HCT116 (cell line): ENCODE results near the gene LPXN.

ENCODE experiments used
- EZH2phosphoT487 ChIP-seq: fragments of 200-600 bp; IDR thresholded peaks from 2 replicates; pipeline ENCODE4 v1.6.1; 2018; ENCODE audit warnings: antibody characterized with exemption, borderline replicate concordance
- MAX ChIP-seq: IDR thresholded peaks from 2 replicates; pipeline ENCODE4 v1.6.1; 2012
- POLR2A ChIP-seq: IDR thresholded peaks from 2 replicates; pipeline ENCODE4 v1.7.0; 2011; ENCODE audit warnings: borderline replicate concordance; ENCODE audit not compliant: insufficient read depth, insufficient read length; ENCODE audit errors: extremely low read depth
- POLR2AphosphoS5 ChIP-seq: IDR thresholded peaks from 2 replicates; pipeline ENCODE4 v1.6.1; 2011; ENCODE audit warnings: mild to moderate bottlenecking, low read depth, low read length, moderate library complexity
- TF ChIP-seq, protein P1 (sequence below), 3 experiments: fragments of 200-600 bp in 1 of 3; sonication (generic) in 1 of 3; IDR thresholded peaks in 2 of 3; conservative IDR thresholded peaks in 1 of 3; 2 replicates each; pipeline ENCODE4 v1.5.1; 2012 to 2017; ENCODE audit warnings: low read depth in 2 of 3, low read length in 2 of 3, antibody characterized with exemption in 1 of 3, borderline replicate concordance in 1 of 3, control low read depth in 1 of 3, mild to moderate bottlenecking in 1 of 3, mixed read lengths in 1 of 3, mixed run types in 1 of 3, moderate library complexity in 1 of 3; ENCODE audit not compliant: insufficient read depth in 1 of 3

- no peak for TF ChIP-seq POLR2AphosphoS5
- TF ChIP-seq, protein P1, sequence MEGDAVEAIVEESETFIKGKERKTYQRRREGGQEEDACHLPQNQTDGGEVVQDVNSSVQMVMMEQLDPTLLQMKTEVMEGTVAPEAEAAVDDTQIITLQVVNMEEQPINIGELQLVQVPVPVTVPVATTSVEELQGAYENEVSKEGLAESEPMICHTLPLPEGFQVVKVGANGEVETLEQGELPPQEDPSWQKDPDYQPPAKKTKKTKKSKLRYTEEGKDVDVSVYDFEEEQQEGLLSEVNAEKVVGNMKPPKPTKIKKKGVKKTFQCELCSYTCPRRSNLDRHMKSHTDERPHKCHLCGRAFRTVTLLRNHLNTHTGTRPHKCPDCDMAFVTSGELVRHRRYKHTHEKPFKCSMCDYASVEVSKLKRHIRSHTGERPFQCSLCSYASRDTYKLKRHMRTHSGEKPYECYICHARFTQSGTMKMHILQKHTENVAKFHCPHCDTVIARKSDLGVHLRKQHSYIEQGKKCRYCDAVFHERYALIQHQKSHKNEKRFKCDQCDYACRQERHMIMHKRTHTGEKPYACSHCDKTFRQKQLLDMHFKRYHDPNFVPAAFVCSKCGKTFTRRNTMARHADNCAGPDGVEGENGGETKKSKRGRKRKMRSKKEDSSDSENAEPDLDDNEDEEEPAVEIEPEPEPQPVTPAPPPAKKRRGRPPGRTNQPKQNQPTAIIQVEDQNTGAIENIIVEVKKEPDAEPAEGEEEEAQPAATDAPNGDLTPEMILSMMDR (IDR thresholded peaks at IDR 0.05 in 2 of 3, conservative IDR thresholded peaks at IDR 0.05 in 1 of 3; ENCODE audit: borderline replicate concordance in 1 of 3, insufficient read depth in 1 of 3, low read depth in 2 of 3, low read length in 2 of 3): no peak
- no peak for TF ChIP-seq EZH2phosphoT487
- no peak for TF ChIP-seq POLR2A
- TF ChIP-seq MAX: no peak
These were observed 43.8 kb downstream of the LPXN start for GRCh38 chr11:58531865-58532341.
